Right lobe of liver (tissue), 4 donors: Measurements from ENCODE around the gene KCNQ5.

ENCODE experiments used
- CTCF ChIP-seq, 4 donors: fragments of 200-600 bp in 3 of 4; fragments of 450-650 bp in 1 of 4; IDR thresholded peaks; one replicate each; pipeline versions ENCODE4 v1.5.1 to v1.8.0; 2016 to 2022; ENCODE audit warnings: antibody characterized with exemption in 4 of 4, mild to moderate bottlenecking in 2 of 4
- POLR2A ChIP-seq: fragments of 450-650 bp; IDR thresholded peaks from one replicate; pipeline ENCODE4 v1.6.1; 2017; ENCODE audit warnings: antibody characterized with exemption, mild to moderate bottlenecking
- donor health status: DM: no; HTN: no; CAD: no.
- donor health status: DM: no; HTN: no; CAD: no.
- donor health status: DM: no; HTN: yes; CAD: no.

- TF ChIP-seq POLR2A (no peak), CTCF (IDR thresholded peaks at IDR 0.05) (no peak)
Measured at GRCh38 chr6:72905705-72906478, 284.0 kb downstream of the KCNQ5 start.
